ENCODE data around the gene BNC2. TPM values are rescaled to one million over a fixed set of nuclear protein-coding genes. Genes with fewer than 3 reads are reported as not detected.

Gene BNC2
- total RNA-seq, 6 experiments from 2014 or later = 0.22 to 0.80 (median 0.36) TPM

- H3K27ac ChIP-seq = no peak overlapping the region
- no peaks in the 10 kb centered on the region for H3K36me3 ChIP-seq
- DNase-seq (no peak), ATAC-seq (no peak)
- no peaks in the 10 kb centered on the region for H3K27me3 ChIP-seq
- TF ChIP-seq CTCF (IDR thresholded peaks at IDR 0.05) = no peak
- no peak for TF ChIP-seq POLR2A (IDR thresholded peaks at IDR 0.05)
- intact Hi-C loops (cut with DNase I) = no loop called here
- H3K4me1 ChIP-seq = no peaks in the 10 kb centered on the region
- H3K9me3 ChIP-seq = no peaks in the 10 kb centered on the region
- WGBS (ENCODE audit: insufficient coverage, low coverage, low lambda C conversion rate, missing lambda C conversion rate) = 48% methylated on average over 2 of the region's 2 CpGs
- no peak overlapping the region for H3K4me3 ChIP-seq
Observed at GRCh38 chr9:16579872-16580432, 290.5 kb downstream of the BNC2 start.

GRCh38 chr9:16575986-16576245 is 294.6 kb downstream of the BNC2 start:
- Histone ChIP-seq H3K27me3 (no peaks in the 10 kb centered on the region), H3K27ac (no peak overlapping the region), H3K36me3 (no peaks in the 10 kb centered on the region), H3K9me3 (no peaks in the 10 kb centered on the region), H3K4me3 (no peak overlapping the region), H3K4me1 (peaks cover 0 to 10% (median 3%) of the 10 kb centered on the region in 4 donors)
- WGBS (ENCODE audit: insufficient coverage, low coverage, low lambda C conversion rate, missing lambda C conversion rate) = 39% methylated on average over 2 of the region's 3 CpGs
- no peak for TF ChIP-seq POLR2A (IDR thresholded peaks at IDR 0.05)
- TF ChIP-seq CTCF (IDR thresholded peaks at IDR 0.05) = no peak
- intact Hi-C loops (cut with DNase I) = no loop called here
- DNase-seq (no peak), ATAC-seq (no peak)

- intact Hi-C loops (cut with DNase I) = no loop called here
- TF ChIP-seq CTCF (IDR thresholded peaks at IDR 0.05) = peak in 2 of 4 donors; percentile 19 to 28
- TF ChIP-seq POLR2A (IDR thresholded peaks at IDR 0.05) = no peak
- Histone ChIP-seq H3K27me3 (no peaks in the 10 kb centered on the region), H3K9me3 (no peaks in the 10 kb centered on the region), H3K27ac (no peak overlapping the region), H3K4me1 (peaks cover 0 to 10% (median 3%) of the 10 kb centered on the region in 4 donors), H3K4me3 (no peak overlapping the region), H3K36me3 (no peaks in the 10 kb centered on the region)
- DNase-seq (no peak), ATAC-seq (peak in 3 of 4 donors; percentile 32 to 55 (median 36))
- 58% methylated on average over 10 of the region's 11 CpGs for WGBS (ENCODE audit: insufficient coverage, low coverage, low lambda C conversion rate, missing lambda C conversion rate)
Observed at GRCh38 chr9:16575142-16575985, 295.1 kb downstream of the BNC2 start.

- WGBS (ENCODE audit: insufficient coverage, low coverage, low lambda C conversion rate, missing lambda C conversion rate) = 23% methylated on average over 5 of the region's 5 CpGs
- peaks cover 0 to 10% (median 3%) of the 10 kb centered on the region in 4 donors for H3K4me1 ChIP-seq
- DNase-seq (no peak), ATAC-seq (peak; percentile 70 to 82 (median 78))
- no peaks in the 10 kb centered on the region for H3K27me3 ChIP-seq
- intact Hi-C loops (cut with DNase I) = no loop called here
- H3K9me3 ChIP-seq = no peaks in the 10 kb centered on the region
- TF ChIP-seq POLR2A (IDR thresholded peaks at IDR 0.05) = no peak
- no peak for TF ChIP-seq CTCF (IDR thresholded peaks at IDR 0.05)
- H3K4me3 ChIP-seq = peak overlapping the region in 2 of 3 donors; percentile 25 to 31
- H3K27ac ChIP-seq = peak overlapping the region; percentile 67 to 73 (median 69)
- H3K36me3 ChIP-seq = no peaks in the 10 kb centered on the region
Observed at GRCh38 chr9:16572005-16572734, 298.3 kb downstream of the BNC2 start.

Measured in right lobe of liver (tissue), 6 donors.